ENCODE measurements around the gene NFIB. TPM values are rescaled to one million over a fixed set of nuclear protein-coding genes. Genes with fewer than 3 reads are reported as not detected.

The NFIB gene
- total RNA-seq, 2 donors from 2014 or later, result 74.4 to 80.1 TPM

DNA sequence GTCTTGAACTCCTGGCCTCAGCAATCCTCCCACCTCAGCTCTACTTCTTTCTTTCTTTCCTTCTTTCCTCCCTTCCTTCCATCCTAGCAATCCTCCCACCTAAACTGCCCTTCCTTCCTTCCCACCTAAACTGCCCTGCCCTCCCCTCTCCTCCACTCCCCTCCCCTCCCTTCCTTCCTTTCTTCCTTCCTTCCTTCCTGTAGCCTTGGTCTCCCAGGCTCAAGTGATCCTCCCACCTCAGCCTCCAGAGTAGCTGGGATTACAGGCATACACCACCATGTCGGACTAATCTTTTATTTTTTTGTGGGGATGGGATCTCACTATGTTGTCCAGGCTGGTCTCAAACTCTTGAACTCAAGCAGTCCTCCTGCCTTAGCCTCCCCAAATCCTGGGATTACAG, 65.8 kb downstream of the NFIB start:
- no peak overlapping the region for H3K27ac ChIP-seq
- no peaks in the 10 kb centered on the region for H3K9me3 ChIP-seq
- no peaks in the 10 kb centered on the region for H3K36me3 ChIP-seq
- peaks cover 0 to 79% of the 10 kb centered on the region in 2 donors for H3K4me1 ChIP-seq
- no peak overlapping the region for H3K4me3 ChIP-seq
- TF ChIP-seq, protein P1, sequence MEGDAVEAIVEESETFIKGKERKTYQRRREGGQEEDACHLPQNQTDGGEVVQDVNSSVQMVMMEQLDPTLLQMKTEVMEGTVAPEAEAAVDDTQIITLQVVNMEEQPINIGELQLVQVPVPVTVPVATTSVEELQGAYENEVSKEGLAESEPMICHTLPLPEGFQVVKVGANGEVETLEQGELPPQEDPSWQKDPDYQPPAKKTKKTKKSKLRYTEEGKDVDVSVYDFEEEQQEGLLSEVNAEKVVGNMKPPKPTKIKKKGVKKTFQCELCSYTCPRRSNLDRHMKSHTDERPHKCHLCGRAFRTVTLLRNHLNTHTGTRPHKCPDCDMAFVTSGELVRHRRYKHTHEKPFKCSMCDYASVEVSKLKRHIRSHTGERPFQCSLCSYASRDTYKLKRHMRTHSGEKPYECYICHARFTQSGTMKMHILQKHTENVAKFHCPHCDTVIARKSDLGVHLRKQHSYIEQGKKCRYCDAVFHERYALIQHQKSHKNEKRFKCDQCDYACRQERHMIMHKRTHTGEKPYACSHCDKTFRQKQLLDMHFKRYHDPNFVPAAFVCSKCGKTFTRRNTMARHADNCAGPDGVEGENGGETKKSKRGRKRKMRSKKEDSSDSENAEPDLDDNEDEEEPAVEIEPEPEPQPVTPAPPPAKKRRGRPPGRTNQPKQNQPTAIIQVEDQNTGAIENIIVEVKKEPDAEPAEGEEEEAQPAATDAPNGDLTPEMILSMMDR (IDR thresholded peaks at IDR 0.05), result no peak
- H3K27me3 ChIP-seq, result no peaks in the 10 kb centered on the region
- no peak for DNase-seq (ENCODE audit: low spot score)

DNA sequence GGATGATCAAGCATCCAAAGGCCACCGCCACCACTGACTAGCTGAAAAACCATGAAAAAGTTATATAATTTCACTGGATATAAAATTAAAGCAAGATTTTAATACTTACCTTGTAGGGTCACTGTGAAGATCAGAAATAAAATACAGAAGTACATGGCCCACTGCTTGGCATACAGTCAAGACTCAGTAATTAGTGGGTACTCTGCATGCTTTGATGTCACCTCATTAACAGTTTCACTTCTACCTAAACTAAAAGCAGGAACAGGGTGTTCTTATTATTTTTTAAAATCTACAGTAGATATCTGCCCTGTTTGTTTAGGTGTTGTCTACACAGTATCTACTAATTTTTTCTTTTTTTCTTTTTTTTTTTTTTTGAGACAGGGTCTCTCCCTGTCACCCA, 66.4 kb downstream of the NFIB start:
- Histone ChIP-seq H3K27ac (no peak overlapping the region), H3K36me3 (no peaks in the 10 kb centered on the region), H3K27me3 (no peaks in the 10 kb centered on the region), H3K4me1 (peaks cover 0 to 79% of the 10 kb centered on the region in 2 donors), H3K9me3 (no peaks in the 10 kb centered on the region), H3K4me3 (no peak overlapping the region)
- TF ChIP-seq, protein P1 (IDR thresholded peaks at IDR 0.05), result no peak
- DNase-seq (ENCODE audit: low spot score), result no peak

DNA sequence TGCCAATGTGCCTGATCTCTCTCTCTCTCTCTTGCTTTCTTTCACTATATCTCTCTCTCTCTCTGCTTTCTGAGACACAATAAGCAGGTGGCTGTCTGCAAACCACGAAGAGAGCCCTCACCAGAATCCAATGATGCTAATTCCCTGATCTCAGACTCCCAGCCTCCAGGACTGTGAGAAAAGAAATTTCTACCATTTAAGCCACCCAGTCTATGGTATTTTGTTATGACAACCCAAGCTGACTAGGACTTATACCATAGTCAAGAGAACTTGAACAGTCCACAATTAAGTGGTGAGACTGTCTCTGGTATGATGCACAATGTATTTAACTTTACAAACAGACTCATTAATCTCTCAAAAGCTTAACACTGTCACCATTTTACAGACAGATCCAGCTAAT, 67.0 kb downstream of the NFIB start:
- Histone ChIP-seq H3K4me3 (no peak overlapping the region), H3K9me3 (no peaks in the 10 kb centered on the region), H3K36me3 (no peaks in the 10 kb centered on the region), H3K27me3 (no peaks in the 10 kb centered on the region), H3K27ac (no peak overlapping the region), H3K4me1 (peaks cover 0 to 81% of the 10 kb centered on the region in 2 donors)
- TF ChIP-seq, protein P1 (IDR thresholded peaks at IDR 0.05), result no peak
- DNase-seq (ENCODE audit: low spot score), result no peak

DNA sequence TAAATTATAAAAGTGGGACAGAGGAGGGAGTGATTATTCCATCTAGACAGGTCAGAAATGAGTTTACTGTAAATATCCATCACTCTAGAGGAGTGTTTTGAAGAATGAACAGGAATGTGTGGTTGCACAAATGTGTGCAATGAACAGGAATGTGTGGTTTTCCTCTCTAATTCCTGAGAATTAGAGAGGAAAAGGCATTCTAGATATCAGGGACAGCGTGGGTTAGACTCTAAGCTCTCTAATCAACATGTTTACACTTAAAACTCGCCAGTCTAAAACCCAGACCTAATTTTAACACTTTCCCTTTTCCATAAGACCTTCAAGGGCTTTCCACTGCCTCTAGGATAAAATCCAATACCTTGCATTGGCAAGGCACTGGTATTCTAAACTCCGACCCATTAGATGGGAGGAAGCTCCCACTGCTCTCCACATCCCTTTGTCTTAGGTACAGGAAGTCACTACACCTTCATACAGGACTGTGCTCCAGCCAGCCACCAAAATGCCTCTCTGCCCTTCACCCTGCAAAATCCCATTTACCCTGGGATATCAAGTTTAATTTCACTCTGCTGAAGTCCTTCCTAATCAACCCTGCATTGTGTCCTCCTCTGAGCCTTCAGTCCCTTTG, 67.9 kb downstream of the NFIB start:
- no peaks in the 10 kb centered on the region for H3K27me3 ChIP-seq
- no peak overlapping the region for H3K4me3 ChIP-seq
- no peak for DNase-seq (ENCODE audit: low spot score)
- H3K36me3 ChIP-seq, result no peaks in the 10 kb centered on the region
- no peaks in the 10 kb centered on the region for H3K9me3 ChIP-seq
- H3K27ac ChIP-seq, result no peak overlapping the region
- peaks cover 0 to 78% of the 10 kb centered on the region in 2 donors for H3K4me1 ChIP-seq
- TF ChIP-seq, protein P1 (IDR thresholded peaks at IDR 0.05), result no peak

DNA sequence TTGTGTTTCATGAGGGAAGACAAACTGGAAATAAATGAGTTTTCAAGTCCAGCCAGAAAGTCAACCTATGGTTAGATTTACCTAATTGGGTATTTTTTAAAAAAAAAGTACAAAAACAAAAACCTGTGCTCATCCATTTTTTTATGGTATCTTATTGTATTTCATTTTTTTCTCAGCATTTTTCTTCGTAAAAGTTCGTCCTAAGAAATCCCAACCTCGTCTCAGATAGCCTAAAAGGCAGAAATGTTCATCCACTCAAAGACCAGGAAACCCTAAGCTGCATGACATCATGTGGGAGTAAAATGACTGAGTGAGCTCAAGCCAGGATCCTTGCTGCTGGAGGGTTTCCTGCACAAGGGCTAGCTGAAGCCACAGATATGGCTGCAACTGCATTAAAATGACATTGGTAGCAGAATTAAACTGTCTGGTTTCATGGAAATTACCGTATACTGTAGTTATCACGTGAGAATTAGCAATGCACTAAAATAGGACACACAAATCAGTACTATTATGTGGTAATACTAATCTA, 70.4 kb downstream of the NFIB start:
- Histone ChIP-seq H3K4me3 (no peak overlapping the region), H3K9me3 (no peaks in the 10 kb centered on the region), H3K36me3 (no peaks in the 10 kb centered on the region), H3K4me1 (peaks cover 0 to 77% of the 10 kb centered on the region in 2 donors), H3K27me3 (no peaks in the 10 kb centered on the region), H3K27ac (no peak overlapping the region)
- TF ChIP-seq, protein P1 (IDR thresholded peaks at IDR 0.05), result no peak
- DNase-seq (ENCODE audit: low spot score), result no peak
